A549 (cell line): ENCODE results near the gene DPYD. TPM values are rescaled to one million over a fixed set of nuclear protein-coding genes. Genes with fewer than 3 reads are reported as not detected.

Experiments used
- ATAC-seq, 2 experiments: fragments of 200-7000 bp in 1 of 2; fragments of >200 bp in 1 of 2; cut with Nextera tagmentation in 1 of 2; cut with Tn5 transposase in 1 of 2; 3 replicates each; pipeline versions ENCODE4 v1.8.0 to v1.9.1; 2018 to 2020; ENCODE audit warnings: mild to moderate bottlenecking in 1 of 2, moderate library complexity in 1 of 2
- CTCF ChIA-PET: fragments of 300-600 bp; sonication (Branson Sonifier 250); formaldehyde crosslinking; extraction: SDS; loops from one replicate; lab custom pipeline; 2021; ENCODE audit warnings: antibody characterized with exemption, inconsistent platforms; lab: Yijun Ruan, JAX
- POLR2A ChIA-PET: fragments of 350-600 bp; formaldehyde crosslinking; extraction: SDS; loops from one replicate; lab custom pipeline; 2021; ENCODE audit warnings: antibody characterized with exemption, inconsistent platforms; lab: Yijun Ruan, JAX
- DNase-seq, 2 experiments: peaks; one replicate each; pipeline versions ENCODE4 v3.0.0 to v3.0.0-alpha.2; 2011 to 2016; ENCODE audit warnings: low read depth in 1 of 2, low spot score in 1 of 2
- FAIRE-seq: peaks from 2 replicates; lab custom pipeline; 2011; peaks lifted over from hg19 to GRCh38; lab: Jason Lieb, UNC
- H3K27ac ChIP-seq, 2 experiments: fragments of >200 bp; sonication (Bioruptor Twin); formaldehyde crosslinking; 3 replicates each; pipeline ENCODE4 v1.5.1; 2016 to 2017
- H3K4me1 ChIP-seq: fragments of >200 bp; sonication (Bioruptor Twin); formaldehyde crosslinking; 3 replicates; pipeline ENCODE4 v1.6.1; 2016
- H3K4me2 ChIP-seq: fragments of >200 bp; sonication (Bioruptor Twin); formaldehyde crosslinking; 3 replicates; pipeline ENCODE4 v1.6.1; 2016
- H3K4me3 ChIP-seq: fragments of >200 bp; sonication (Bioruptor Twin); formaldehyde crosslinking; 3 replicates; pipeline ENCODE4 v1.5.1; 2016
- H3K9me3 ChIP-seq: fragments of >200 bp; sonication (Bioruptor Twin); formaldehyde crosslinking; 3 replicates; pipeline ENCODE4 v1.6.1; 2016
- ATOH8 ChIP-seq: fragments of 250-450 bp; sonication (Bioruptor Pico); IDR thresholded peaks from 2 replicates; pipeline ENCODE4 v1.5.0; 2020; ENCODE audit warnings: low read depth, mild to moderate bottlenecking, moderate library complexity
- EHMT2 ChIP-seq: fragments of 200-600 bp; sonication (generic); IDR thresholded peaks from 2 replicates; pipeline ENCODE4 v1.6.1; 2016; ENCODE audit warnings: antibody characterized with exemption, low read depth, mild to moderate bottlenecking, moderate library complexity
- ELK1 ChIP-seq: fragments of 150-350 bp; IDR thresholded peaks from 2 replicates; pipeline ENCODE4 v1.6.1; 2014; ENCODE audit warnings: low read depth, mild to moderate bottlenecking, low read length
- EP300 ChIP-seq, 2 experiments: fragments of >200 bp; sonication (Bioruptor Twin); formaldehyde crosslinking; IDR thresholded peaks; 2 replicates in 1 of 2; 3 replicates in 1 of 2; pipeline ENCODE4 v1.6.1; 2016 to 2017
- FOSL2 ChIP-seq, 2 experiments: fragments of 450-650 bp in 1 of 2; fragments of >200 bp in 1 of 2; sonication (Bioruptor Twin) in 1 of 2; formaldehyde crosslinking; IDR thresholded peaks; 2 replicates each; pipeline versions ENCODE4 v1.5.0 to v1.6.1; 2016 to 2020; ENCODE audit warnings: mild to moderate bottlenecking in 1 of 2, moderate library complexity in 1 of 2
- FOXS1 ChIP-seq: fragments of 250-450 bp; sonication (Bioruptor Pico); IDR thresholded peaks from 2 replicates; pipeline ENCODE4 v1.5.0; 2020; ENCODE audit warnings: mild to moderate bottlenecking, moderate library complexity
- GATA3 ChIP-seq: IDR thresholded peaks from 2 replicates; pipeline ENCODE4 v1.6.1; 2012; ENCODE audit warnings: borderline replicate concordance
- HEYL ChIP-seq: fragments of 250-450 bp; sonication (Bioruptor Pico); IDR thresholded peaks from 2 replicates; pipeline ENCODE4 v1.8.0; 2021; ENCODE audit warnings: mild to moderate bottlenecking, moderate library complexity
- HOXA7 ChIP-seq: fragments of 250-450 bp; sonication (Bioruptor Pico); IDR thresholded peaks from 2 replicates; pipeline ENCODE4 v1.5.0; 2020; ENCODE audit warnings: mild to moderate bottlenecking, moderate library complexity
- HOXB5 ChIP-seq: fragments of 250-450 bp; sonication (Bioruptor Pico); IDR thresholded peaks from 2 replicates; pipeline ENCODE4 v1.5.0; 2020; ENCODE audit warnings: mild to moderate bottlenecking, moderate library complexity
- KDM1A ChIP-seq: fragments of 200-600 bp; sonication (generic); IDR thresholded peaks from 2 replicates; pipeline ENCODE4 v1.6.1; 2016; ENCODE audit warnings: low read depth, mild to moderate bottlenecking
- MAX ChIP-seq: IDR thresholded peaks from 2 replicates; pipeline ENCODE4 v1.6.1; 2012
- NFE2L2 ChIP-seq: fragments of 150-350 bp; conservative IDR thresholded peaks from 2 replicates; pipeline ENCODE4 v1.6.1; 2014; ENCODE audit warnings: low read length
- NR3C1 ChIP-seq: fragments of >200 bp; sonication (Bioruptor Twin); formaldehyde crosslinking; IDR thresholded peaks from 3 replicates; pipeline ENCODE4 v1.6.1; 2017
- POLR2AphosphoS2 ChIP-seq: conservative IDR thresholded peaks from 2 replicates; pipeline ENCODE4 v1.6.1; 2012; ENCODE audit warnings: low read length, improper control_type of control experiment, inconsistent platforms
- RAD21 ChIP-seq, 2 experiments: fragments of >200 bp in 1 of 2; sonication (Bioruptor Twin) in 1 of 2; formaldehyde crosslinking in 1 of 2; IDR thresholded peaks in 1 of 2; conservative IDR thresholded peaks in 1 of 2; 2 replicates in 1 of 2; 3 replicates in 1 of 2; pipeline ENCODE4 v1.6.1; 2012 to 2018; ENCODE audit warnings: inconsistent platforms in 1 of 2
- RFX5 ChIP-seq: fragments of 450-650 bp; IDR thresholded peaks from 2 replicates; pipeline ENCODE4 v1.7.1; 2014; ENCODE audit warnings: antibody characterized with exemption, mild to moderate bottlenecking, moderate library complexity
- RNF2 ChIP-seq: fragments of 200-600 bp; sonication (generic); IDR thresholded peaks from 2 replicates; pipeline ENCODE4 v1.6.1; 2016; ENCODE audit warnings: low read depth, mild to moderate bottlenecking, antibody characterized with exemption, moderate library complexity, borderline replicate concordance
- SMC3 ChIP-seq: fragments of >200 bp; sonication (Bioruptor Twin); formaldehyde crosslinking; IDR thresholded peaks from 3 replicates; pipeline ENCODE4 v1.6.1; 2018; ENCODE audit warnings: inconsistent platforms
- SREBF2 ChIP-seq: fragments of 450-650 bp; IDR thresholded peaks from 2 replicates; pipeline ENCODE4 v1.6.1; 2014; ENCODE audit warnings: mild to moderate bottlenecking, moderate library complexity
- TFCP2L1 ChIP-seq: fragments of 250-450 bp; sonication (Bioruptor Pico); IDR thresholded peaks from 2 replicates; pipeline ENCODE4 v1.5.0; 2021; ENCODE audit warnings: mild to moderate bottlenecking
- USF2 ChIP-seq: fragments of 450-650 bp; IDR thresholded peaks from 2 replicates; pipeline ENCODE4 v1.6.1; 2014; ENCODE audit warnings: antibody characterized with exemption
- ZC3H11A ChIP-seq: fragments of 450-650 bp; IDR thresholded peaks from 2 replicates; pipeline ENCODE4 v1.6.1; 2014; ENCODE audit warnings: antibody characterized with exemption, mild to moderate bottlenecking
- ZFP36 ChIP-seq: fragments of 450-650 bp; IDR thresholded peaks from 2 replicates; pipeline ENCODE4 v1.6.1; 2014; ENCODE audit warnings: borderline replicate concordance; ENCODE audit not compliant: partially characterized antibody
- ZNF302 ChIP-seq: fragments of 250-450 bp; sonication (Bioruptor Pico); IDR thresholded peaks from 2 replicates; pipeline ENCODE4 v1.9.0; 2021; ENCODE audit warnings: inconsistent platforms, mild to moderate bottlenecking, moderate library complexity
- ZSCAN20 ChIP-seq: fragments of 250-450 bp; sonication (Bioruptor Pico); IDR thresholded peaks from 2 replicates; pipeline ENCODE4 v1.8.0; 2022; ENCODE audit warnings: mild to moderate bottlenecking, moderate library complexity
- WGBS: methylation state at CpG from one replicate; pipeline ENCODE4 v1.1.6; 2017; ENCODE audit errors: missing lambda C conversion rate; 5-methylcytosine and 5-hydroxymethylcytosine counted together
- polyA plus RNA-seq, 4 experiments: library from polyadenylated mRNA; depleted of rRNA in 3 of 4; stranded (reverse); fragments of >200 nt; fragmentation: RNase III in 1 of 4; extraction: RNeasy Plus Mini Kit Qiagen cat#74134 plus additional on column Dnase treatment in 1 of 4; gene quantifications; 2 replicates in 3 of 4; 3 replicates in 1 of 4; pipeline ENCODE4 v1.2.3, GENCODE V29; 2011 to 2017

Gene DPYD
- polyA plus RNA-seq, 2 of the 4 experiments (the other 2 are of a cell fraction), result 5.9 to 7.5 TPM

- ATAC-seq, result no peak
- Histone ChIP-seq H3K9me3 (no peaks in the 10 kb centered on the region), H3K4me3 (no peak overlapping the region), H3K4me1 (no peaks in the 10 kb centered on the region), H3K4me2 (no peak overlapping the region), H3K27ac (no peak overlapping the region)
- no peak for DNase-seq
- ChIA-PET CTCF (interaction anchor here (1.2 kb wide), 1 partner anchor 330 kb away, joined by 3 read pairs; no protein-coding TSS in a partner anchor), POLR2A (no interaction called here)
- FAIRE-seq, result no peak
- no peak for TF ChIP-seq HOXA7 (CRISPR knock-in tag)
- no peak for TF ChIP-seq KDM1A
- TF ChIP-seq ELK1, result no peak
- no peak for TF ChIP-seq EHMT2
- no peak for TF ChIP-seq ZSCAN20 (CRISPR knock-in tag)
- TF ChIP-seq ZC3H11A, result no peak
- no peak for TF ChIP-seq MAX
- no peak for TF ChIP-seq ZNF302 (CRISPR knock-in tag)
- TF ChIP-seq FOXS1 (CRISPR knock-in tag), result no peak
- TF ChIP-seq POLR2AphosphoS2, result no peak
- no peak for TF ChIP-seq SREBF2
- no peak for TF ChIP-seq ATOH8 (CRISPR knock-in tag)
- TF ChIP-seq GATA3, result no peak
- TF ChIP-seq USF2, result no peak
- 88% methylated on average over 2 of the region's 2 CpGs for WGBS
Measured at GRCh38 chr1:97721221-97721620, 199.6 kb downstream of the DPYD start.

GRCh38 chr1:97712980-97713379, 207.9 kb downstream of the DPYD start:
- H3K4me1 ChIP-seq, result no peaks in the 10 kb centered on the region
- no peak for FAIRE-seq
- no peaks in the 10 kb centered on the region for H3K9me3 ChIP-seq
- CTCF ChIA-PET, result no interaction called here
- no peak for DNase-seq
- no peak for TF ChIP-seq FOSL2 (IDR thresholded peaks at IDR 0.05)
- peak; percentile 68 for TF ChIP-seq FOSL2 (CRISPR knock-in tag; IDR thresholded peaks at IDR 0.05)
- TF ChIP-seq HEYL (CRISPR knock-in tag), result no peak
- TF ChIP-seq, all 56 proteins: peak for 1
- ATAC-seq, result no peak
- POLR2A ChIA-PET, result no interaction called here
- H3K4me3 ChIP-seq, result no peak overlapping the region
- 75% methylated on average over 5 of the region's 5 CpGs for WGBS
- no peak overlapping the region for H3K27ac ChIP-seq
- H3K4me2 ChIP-seq, result no peak overlapping the region

- WGBS, result 100% methylated on average over 1 of the region's 1 CpG
- no peak for FAIRE-seq
- ATAC-seq, result no peak
- no peaks in the 10 kb centered on the region for H3K9me3 ChIP-seq
- ChIA-PET CTCF (no interaction called here), POLR2A (no interaction called here)
- no peak overlapping the region for H3K4me2 ChIP-seq
- DNase-seq, result no peak
- H3K27ac ChIP-seq, result no peak overlapping the region
- H3K4me3 ChIP-seq, result no peak overlapping the region
- no peak for TF ChIP-seq RFX5
- TF ChIP-seq KDM1A, result no peak
- TF ChIP-seq NFE2L2, result no peak
- TF ChIP-seq ZFP36, result no peak
- no peak for TF ChIP-seq NR3C1
- TF ChIP-seq HOXB5 (CRISPR knock-in tag), result no peak
- no peak for TF ChIP-seq ZC3H11A
- no peak for TF ChIP-seq ELK1
- no peak for TF ChIP-seq RNF2
- TF ChIP-seq RAD21 (conservative IDR thresholded peaks at IDR 0.05 in 1 of 2, IDR thresholded peaks at IDR 0.05 in 1 of 2), result no peak
- no peak for TF ChIP-seq EP300 (IDR thresholded peaks at IDR 0.05)
- no peak for TF ChIP-seq TFCP2L1 (CRISPR knock-in tag)
- TF ChIP-seq SMC3, result no peak
- no peak for TF ChIP-seq SREBF2
- H3K4me1 ChIP-seq, result no peaks in the 10 kb centered on the region
Measured at GRCh38 chr1:97711858-97712257, 209.0 kb downstream of the DPYD start.
